ENCODE measurements around the gene SMLR1. TPM values are rescaled to one million over a fixed set of nuclear protein-coding genes. Genes with fewer than 3 reads are reported as not detected.

Gene SMLR1
- total RNA-seq, result not detected

GRCh38 chr6:130827247-130828149, at the start of gene SMLR1:
SMLR1 (plus strand) TSS chr6:130827406; CDS start chr6:130827414, 8 bp downstream.
- DNase-seq (ENCODE audit: low spot score) (no peak), ATAC-seq (ENCODE audit: low FRiP score) (no peak)
- TF ChIP-seq, protein P1, sequence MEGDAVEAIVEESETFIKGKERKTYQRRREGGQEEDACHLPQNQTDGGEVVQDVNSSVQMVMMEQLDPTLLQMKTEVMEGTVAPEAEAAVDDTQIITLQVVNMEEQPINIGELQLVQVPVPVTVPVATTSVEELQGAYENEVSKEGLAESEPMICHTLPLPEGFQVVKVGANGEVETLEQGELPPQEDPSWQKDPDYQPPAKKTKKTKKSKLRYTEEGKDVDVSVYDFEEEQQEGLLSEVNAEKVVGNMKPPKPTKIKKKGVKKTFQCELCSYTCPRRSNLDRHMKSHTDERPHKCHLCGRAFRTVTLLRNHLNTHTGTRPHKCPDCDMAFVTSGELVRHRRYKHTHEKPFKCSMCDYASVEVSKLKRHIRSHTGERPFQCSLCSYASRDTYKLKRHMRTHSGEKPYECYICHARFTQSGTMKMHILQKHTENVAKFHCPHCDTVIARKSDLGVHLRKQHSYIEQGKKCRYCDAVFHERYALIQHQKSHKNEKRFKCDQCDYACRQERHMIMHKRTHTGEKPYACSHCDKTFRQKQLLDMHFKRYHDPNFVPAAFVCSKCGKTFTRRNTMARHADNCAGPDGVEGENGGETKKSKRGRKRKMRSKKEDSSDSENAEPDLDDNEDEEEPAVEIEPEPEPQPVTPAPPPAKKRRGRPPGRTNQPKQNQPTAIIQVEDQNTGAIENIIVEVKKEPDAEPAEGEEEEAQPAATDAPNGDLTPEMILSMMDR (IDR thresholded peaks at IDR 0.05), result no peak

- DNase-seq (ENCODE audit: low spot score) (no peak), ATAC-seq (ENCODE audit: low FRiP score) (no peak)
- TF ChIP-seq, protein P1 (IDR thresholded peaks at IDR 0.05), result no peak
Observed at GRCh38 chr6:130778946-130779657, 48.1 kb upstream of the SMLR1 start.

GRCh38 chr6:130779658-130780033, 47.6 kb upstream of the SMLR1 start:
- ATAC-seq (ENCODE audit: low FRiP score), result no peak
- TF ChIP-seq, protein P1 (IDR thresholded peaks at IDR 0.05), result no peak
- no peak for DNase-seq (ENCODE audit: low spot score)

DNA sequence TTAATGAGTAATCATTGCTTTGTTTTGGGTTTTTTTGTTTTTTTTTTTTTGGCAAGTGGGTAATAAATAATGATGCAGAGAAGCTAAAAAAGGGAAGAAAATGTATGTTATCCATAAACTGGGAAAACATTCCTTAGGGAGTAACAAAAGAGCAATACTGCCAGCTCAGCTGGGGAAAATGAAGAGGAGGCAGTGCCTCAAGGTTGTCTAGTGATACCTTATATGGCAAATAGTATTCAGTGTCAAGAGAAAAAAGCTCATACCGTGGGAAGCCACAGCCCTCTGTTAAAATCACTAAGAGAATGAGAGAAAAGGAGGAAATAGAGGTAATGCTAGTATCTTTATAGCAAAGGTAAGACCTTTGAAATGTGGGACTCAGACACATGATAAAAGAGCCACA, 47.1 kb upstream of the SMLR1 start:
- TF ChIP-seq, protein P1 (IDR thresholded peaks at IDR 0.05), result no peak
- DNase-seq (ENCODE audit: low spot score) (no peak), ATAC-seq (ENCODE audit: low FRiP score) (no peak)

- no peak for ATAC-seq (ENCODE audit: low FRiP score)
- no peak for DNase-seq (ENCODE audit: low spot score)
- TF ChIP-seq, protein P1 (IDR thresholded peaks at IDR 0.05), result no peak
Observed at GRCh38 chr6:130781557-130781956, 45.6 kb upstream of the SMLR1 start.

GRCh38 chr6:130783416-130784107, 43.6 kb upstream of the SMLR1 start:
- ATAC-seq (ENCODE audit: low FRiP score), result no peak

More at GRCh38 chr6:130783416-130784107, 43.6 kb upstream of the SMLR1 start:
- no peak for DNase-seq (ENCODE audit: low spot score)
- TF ChIP-seq, protein P1 (IDR thresholded peaks at IDR 0.05), result no peak
